ENCODE data around the gene USP9X.

- TF ChIP-seq, protein P1, sequence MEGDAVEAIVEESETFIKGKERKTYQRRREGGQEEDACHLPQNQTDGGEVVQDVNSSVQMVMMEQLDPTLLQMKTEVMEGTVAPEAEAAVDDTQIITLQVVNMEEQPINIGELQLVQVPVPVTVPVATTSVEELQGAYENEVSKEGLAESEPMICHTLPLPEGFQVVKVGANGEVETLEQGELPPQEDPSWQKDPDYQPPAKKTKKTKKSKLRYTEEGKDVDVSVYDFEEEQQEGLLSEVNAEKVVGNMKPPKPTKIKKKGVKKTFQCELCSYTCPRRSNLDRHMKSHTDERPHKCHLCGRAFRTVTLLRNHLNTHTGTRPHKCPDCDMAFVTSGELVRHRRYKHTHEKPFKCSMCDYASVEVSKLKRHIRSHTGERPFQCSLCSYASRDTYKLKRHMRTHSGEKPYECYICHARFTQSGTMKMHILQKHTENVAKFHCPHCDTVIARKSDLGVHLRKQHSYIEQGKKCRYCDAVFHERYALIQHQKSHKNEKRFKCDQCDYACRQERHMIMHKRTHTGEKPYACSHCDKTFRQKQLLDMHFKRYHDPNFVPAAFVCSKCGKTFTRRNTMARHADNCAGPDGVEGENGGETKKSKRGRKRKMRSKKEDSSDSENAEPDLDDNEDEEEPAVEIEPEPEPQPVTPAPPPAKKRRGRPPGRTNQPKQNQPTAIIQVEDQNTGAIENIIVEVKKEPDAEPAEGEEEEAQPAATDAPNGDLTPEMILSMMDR (IDR thresholded peaks at IDR 0.05 in 8 of 11, conservative IDR thresholded peaks at IDR 0.05 in 3 of 11): no peak
- TF ChIP-seq POLR2AphosphoS5 (IDR thresholded peaks at IDR 0.05): no peak
Observed at GRCh38 chrX:41116948-41117347, 31.7 kb downstream of the USP9X start.

All from spleen (tissue), 7 donors.